Measurements from ENCODE around the gene B4GALT1. TPM values are rescaled to one million over a fixed set of nuclear protein-coding genes. Genes with fewer than 3 reads are reported as not detected.
A peak's percentile ranks its signal among the peaks of the same experiment; 100 is the strongest.

Gene B4GALT1
- total RNA-seq, 1 donor from 2014 or later, result 21.3 TPM

- DNase-seq (ENCODE audit: low read depth), result no peak
- Histone ChIP-seq H3K36me3 (ENCODE audit: control insufficient read depth, insufficient read depth, low read length) (peaks cover 3% of the 10 kb centered on the region), H3K27me3 (ENCODE audit: control insufficient read depth, insufficient read depth, low read length) (no peaks in the 10 kb centered on the region), H3K4me3 (ENCODE audit: low read depth, low read length) (no peak overlapping the region)
- TF ChIP-seq CTCF (IDR thresholded peaks at IDR 0.05; ENCODE audit: insufficient read depth, low read length, severe bottlenecking), result no peak
- no peak for FAIRE-seq
Observed at GRCh38 chr9:33151601-33152000, 15.5 kb downstream of the B4GALT1 start.

GRCh38 chr9:33151007-33151557 is 16.1 kb downstream of the B4GALT1 start:
- Histone ChIP-seq H3K27me3 (ENCODE audit: control insufficient read depth, insufficient read depth, low read length) (no peaks in the 10 kb centered on the region), H3K4me3 (ENCODE audit: low read depth, low read length) (no peak overlapping the region), H3K36me3 (ENCODE audit: control insufficient read depth, insufficient read depth, low read length) (peaks cover 6% of the 10 kb centered on the region)
- FAIRE-seq (no peak), DNase-seq (ENCODE audit: low read depth) (peak; percentile 74)
- TF ChIP-seq CTCF (IDR thresholded peaks at IDR 0.05; ENCODE audit: insufficient read depth, low read length, severe bottlenecking), result no peak

- peaks cover 5% of the 10 kb centered on the region for H3K36me3 ChIP-seq (ENCODE audit: control insufficient read depth, insufficient read depth, low read length)
- no peak for DNase-seq (ENCODE audit: low read depth)
- FAIRE-seq, result no peak
- no peak for TF ChIP-seq CTCF (IDR thresholded peaks at IDR 0.05; ENCODE audit: insufficient read depth, low read length, severe bottlenecking)
- no peaks in the 10 kb centered on the region for H3K27me3 ChIP-seq (ENCODE audit: control insufficient read depth, insufficient read depth, low read length)
- H3K4me3 ChIP-seq (ENCODE audit: low read depth, low read length), result no peak overlapping the region
Observed at GRCh38 chr9:33148367-33149014, 18.6 kb downstream of the B4GALT1 start.

GRCh38 chr9:33147416-33148169 is 19.5 kb downstream of the B4GALT1 start:
- TF ChIP-seq CTCF (IDR thresholded peaks at IDR 0.05; ENCODE audit: insufficient read depth, low read length, severe bottlenecking), result no peak
- DNase-seq (ENCODE audit: low read depth) (no peak), FAIRE-seq (no peak)
- H3K36me3 ChIP-seq (ENCODE audit: control insufficient read depth, insufficient read depth, low read length), result peaks cover 7% of the 10 kb centered on the region
- no peaks in the 10 kb centered on the region for H3K27me3 ChIP-seq (ENCODE audit: control insufficient read depth, insufficient read depth, low read length)
- no peak overlapping the region for H3K4me3 ChIP-seq (ENCODE audit: low read depth, low read length)

- Histone ChIP-seq H3K4me3 (ENCODE audit: low read depth, low read length) (no peak overlapping the region), H3K36me3 (ENCODE audit: control insufficient read depth, insufficient read depth, low read length) (peaks cover 6% of the 10 kb centered on the region), H3K27me3 (ENCODE audit: control insufficient read depth, insufficient read depth, low read length) (no peaks in the 10 kb centered on the region)
- DNase-seq (ENCODE audit: low read depth) (no peak), FAIRE-seq (no peak)
- TF ChIP-seq CTCF (IDR thresholded peaks at IDR 0.05; ENCODE audit: insufficient read depth, low read length, severe bottlenecking), result no peak
Observed at GRCh38 chr9:33146298-33146697, 20.8 kb downstream of the B4GALT1 start.
